ENCODE data around the gene MLH3. TPM values are rescaled to one million over a fixed set of nuclear protein-coding genes. Genes with fewer than 3 reads are reported as not detected.

Gene MLH3
- total RNA-seq, 2 experiments from 2014 or later: 6.6 to 6.7 TPM

DNA sequence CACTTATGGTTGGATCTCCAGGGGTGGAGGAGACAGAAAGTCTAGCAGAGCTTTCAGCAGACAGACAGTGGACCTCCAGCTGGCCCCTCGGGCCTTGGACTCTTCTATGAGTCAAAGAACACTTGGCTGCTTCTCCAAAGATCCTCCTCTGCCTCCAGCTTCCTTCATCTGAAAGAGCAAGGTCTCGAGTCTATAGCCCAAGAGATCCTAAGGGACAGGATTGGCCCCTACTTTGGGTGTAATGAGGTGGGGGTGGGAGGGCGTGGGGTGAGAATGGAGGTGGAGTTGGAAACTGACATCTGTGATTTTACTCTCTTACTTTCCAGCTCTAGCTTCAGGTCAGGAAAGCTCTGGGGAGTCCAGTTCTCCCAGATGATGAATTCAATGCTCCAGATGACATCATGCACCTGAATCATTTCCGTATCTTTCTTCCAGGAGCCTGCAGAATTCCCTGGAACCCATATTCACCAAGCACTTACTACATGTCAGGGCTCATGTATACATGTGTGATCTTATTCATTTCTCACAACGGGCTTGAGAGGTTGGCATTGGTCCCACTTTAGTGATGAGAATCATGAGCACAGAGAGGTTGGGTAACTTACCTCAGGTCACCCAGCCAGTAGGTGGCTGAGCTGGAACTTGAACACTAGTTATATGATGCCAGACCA, 85.6 kb downstream of the MLH3 start:
- Histone ChIP-seq H3K4me3 (ENCODE audit: low read depth, low read length, poor library complexity, severe bottlenecking) (no peak overlapping the region), H3K27ac (ENCODE audit: low read depth, low read length, poor library complexity, severe bottlenecking) (no peak overlapping the region), H2AFZ (ENCODE audit: low read length) (no peak overlapping the region), H3K9me3 (ENCODE audit: low read length) (no peaks in the 10 kb centered on the region), H3K79me2 (ENCODE audit: insufficient read depth, low read depth, low read length) (no peaks in the 10 kb centered on the region), H3K36me3 (ENCODE audit: insufficient read depth, low read length) (no peaks in the 10 kb centered on the region), H4K20me1 (ENCODE audit: insufficient read depth, low read length) (no peaks in the 10 kb centered on the region), H3K4me1 (ENCODE audit: insufficient read depth, low read length, poor library complexity, severe bottlenecking) (peaks cover 21% of the 10 kb centered on the region), H3K9me2 (ENCODE audit: insufficient read depth, low read length) (no peaks in the 10 kb centered on the region), H3K4me2 (ENCODE audit: low read length) (no peak overlapping the region)
- CTCF ChIA-PET (ENCODE audit: unreplicated experiment): interaction anchor here (0.6 kb wide), 1 partner anchor 103 kb away, joined by 3 read pairs; no protein-coding TSS in a partner anchor
- no TSS peak for BruUV-seq (replicated peaks)
- POLR2A ChIA-PET: interaction anchor here (0.6 to 0.9 kb wide), 2 partner anchors 8 to 966 kb away, joined by 3 read pairs; no protein-coding TSS in a partner anchor
- intact Hi-C loops (cut with micrococcal nuclease; ENCODE audit: unreplicated experiment): no loop called here
- TF ChIP-seq, protein P1, sequence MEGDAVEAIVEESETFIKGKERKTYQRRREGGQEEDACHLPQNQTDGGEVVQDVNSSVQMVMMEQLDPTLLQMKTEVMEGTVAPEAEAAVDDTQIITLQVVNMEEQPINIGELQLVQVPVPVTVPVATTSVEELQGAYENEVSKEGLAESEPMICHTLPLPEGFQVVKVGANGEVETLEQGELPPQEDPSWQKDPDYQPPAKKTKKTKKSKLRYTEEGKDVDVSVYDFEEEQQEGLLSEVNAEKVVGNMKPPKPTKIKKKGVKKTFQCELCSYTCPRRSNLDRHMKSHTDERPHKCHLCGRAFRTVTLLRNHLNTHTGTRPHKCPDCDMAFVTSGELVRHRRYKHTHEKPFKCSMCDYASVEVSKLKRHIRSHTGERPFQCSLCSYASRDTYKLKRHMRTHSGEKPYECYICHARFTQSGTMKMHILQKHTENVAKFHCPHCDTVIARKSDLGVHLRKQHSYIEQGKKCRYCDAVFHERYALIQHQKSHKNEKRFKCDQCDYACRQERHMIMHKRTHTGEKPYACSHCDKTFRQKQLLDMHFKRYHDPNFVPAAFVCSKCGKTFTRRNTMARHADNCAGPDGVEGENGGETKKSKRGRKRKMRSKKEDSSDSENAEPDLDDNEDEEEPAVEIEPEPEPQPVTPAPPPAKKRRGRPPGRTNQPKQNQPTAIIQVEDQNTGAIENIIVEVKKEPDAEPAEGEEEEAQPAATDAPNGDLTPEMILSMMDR (conservative IDR thresholded peaks at IDR 0.05; ENCODE audit: low read length): no peak
- no peak for TF ChIP-seq EZH2phosphoT487 (IDR thresholded peaks at IDR 0.05; ENCODE audit: borderline replicate concordance, low read depth, low read length)
- DNase-seq (ENCODE audit: low spot score): no peak

DNA sequence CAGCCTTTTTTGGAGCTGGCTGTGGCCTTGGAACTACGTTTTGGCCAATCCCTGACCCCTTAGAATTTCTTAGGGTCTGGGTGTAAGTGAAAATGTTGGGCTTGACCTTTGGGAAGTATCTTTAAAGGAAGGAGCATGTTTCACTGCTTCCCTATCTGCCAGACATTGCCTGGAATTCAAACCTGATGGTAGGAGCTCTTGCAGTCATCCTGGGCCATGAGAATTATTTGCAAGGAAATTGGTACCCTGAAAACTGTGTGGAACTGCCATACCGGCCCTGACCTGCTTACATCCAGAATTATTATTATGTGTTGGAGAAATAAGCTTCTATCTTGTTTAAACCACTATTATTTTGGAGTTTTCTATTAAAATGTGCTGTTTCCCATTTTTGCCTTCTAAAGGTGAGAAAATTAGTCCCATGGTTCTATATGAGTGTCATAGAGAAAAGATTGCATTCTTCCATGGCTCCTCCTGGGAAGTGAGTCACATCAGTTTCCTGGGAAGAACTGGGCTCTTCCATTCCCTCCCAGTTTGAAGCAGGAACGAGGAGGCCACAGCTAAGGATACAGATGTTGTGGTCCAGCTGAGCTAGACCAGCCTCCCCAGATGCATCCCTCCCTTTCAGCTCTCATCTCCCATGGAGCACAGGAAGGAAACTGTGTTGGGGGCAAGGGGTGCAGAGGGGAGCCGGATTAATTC, 86.3 kb downstream of the MLH3 start:
- H2AFZ ChIP-seq (ENCODE audit: low read length): no peak overlapping the region
- POLR2A ChIA-PET: interaction anchor here (0.6 to 0.9 kb wide), 2 partner anchors 9 to 965 kb away, joined by 3 read pairs; no protein-coding TSS in a partner anchor

More for the DNA sequence above, 86.3 kb downstream of the MLH3 start:
- H4K20me1 ChIP-seq (ENCODE audit: insufficient read depth, low read length): no peaks in the 10 kb centered on the region
- intact Hi-C loops (cut with micrococcal nuclease; ENCODE audit: unreplicated experiment): no loop called here
- H3K4me2 ChIP-seq (ENCODE audit: low read length): no peak overlapping the region
- BruUV-seq (replicated peaks): no TSS peak
- no peaks in the 10 kb centered on the region for H3K79me2 ChIP-seq (ENCODE audit: insufficient read depth, low read depth, low read length)
- H3K27ac ChIP-seq (ENCODE audit: low read depth, low read length, poor library complexity, severe bottlenecking): no peak overlapping the region
- no peaks in the 10 kb centered on the region for H3K36me3 ChIP-seq (ENCODE audit: insufficient read depth, low read length)
- H3K9me2 ChIP-seq (ENCODE audit: insufficient read depth, low read length): no peaks in the 10 kb centered on the region
- no peak overlapping the region for H3K4me3 ChIP-seq (ENCODE audit: low read depth, low read length, poor library complexity, severe bottlenecking)
- no peak for DNase-seq (ENCODE audit: low spot score)
- CTCF ChIA-PET (ENCODE audit: unreplicated experiment): no interaction called here
- TF ChIP-seq, protein P1 (conservative IDR thresholded peaks at IDR 0.05; ENCODE audit: low read length): no peak
- TF ChIP-seq EZH2phosphoT487 (IDR thresholded peaks at IDR 0.05; ENCODE audit: borderline replicate concordance, low read depth, low read length): no peak
- H3K9me3 ChIP-seq (ENCODE audit: low read length): no peaks in the 10 kb centered on the region
- peaks cover 21% of the 10 kb centered on the region for H3K4me1 ChIP-seq (ENCODE audit: insufficient read depth, low read length, poor library complexity, severe bottlenecking)

Small RNAs within 50 kb of the gene (small RNA-seq; reads per million reads assigned to genes)
- gene RNU6-689P: not detected

Other genes with a start within 250 kb of the MLH3 start
- gene PROX2, start 175.3 kb downstream of the MLH3 start, total RNA-seq (2014; rRNA removed; shearing (Covaris generic)): 0.35 and 0.51 TPM in 2 replicates
- 0.74 and 0.76 TPM in 2 replicates for gene PROX2, start 175.3 kb downstream of the MLH3 start, total RNA-seq (2022)
- gene DLST, start 169.6 kb downstream of the MLH3 start, total RNA-seq (2014; rRNA removed; shearing (Covaris generic)): 70.2 and 74.4 TPM in 2 replicates
- gene DLST, start 169.6 kb downstream of the MLH3 start, total RNA-seq (2022): 95.1 and 95.7 TPM in 2 replicates
- gene RPS6KL1, start 128.2 kb downstream of the MLH3 start, total RNA-seq (2014; rRNA removed; shearing (Covaris generic)): 6.1 and 11.3 TPM in 2 replicates
- gene RPS6KL1, start 128.2 kb downstream of the MLH3 start, total RNA-seq (2022): 14.0 and 15.3 TPM in 2 replicates
- 0.09 and 0.13 TPM in 2 replicates for gene PGF, start 95.9 kb downstream of the MLH3 start, total RNA-seq (2014; rRNA removed; shearing (Covaris generic))
- 0.19 TPM in 1 of 2 replicates, not detected in the other for gene PGF, start 95.9 kb downstream of the MLH3 start, total RNA-seq (2022)
- gene EIF2B2, start 48.5 kb downstream of the MLH3 start, total RNA-seq (2014; rRNA removed; shearing (Covaris generic)): 33.5 and 42.0 TPM in 2 replicates
- gene EIF2B2, start 48.5 kb downstream of the MLH3 start, total RNA-seq (2022): 49.8 and 53.8 TPM in 2 replicates
- gene ACYP1, start 12.6 kb upstream of the MLH3 start, total RNA-seq (2014; rRNA removed; shearing (Covaris generic)): 97.5 and 121 TPM in 2 replicates
- gene ACYP1, start 12.6 kb upstream of the MLH3 start, total RNA-seq (2022): 65.0 and 80.9 TPM in 2 replicates
- 3.2 and 3.4 TPM in 2 replicates for gene ZC2HC1C, start 18.2 kb upstream of the MLH3 start, total RNA-seq (2014; rRNA removed; shearing (Covaris generic))
- 1.2 and 3.7 TPM in 2 replicates for gene ZC2HC1C, start 18.2 kb upstream of the MLH3 start, total RNA-seq (2022)
- 58.3 and 65.8 TPM in 2 replicates for gene NEK9, start 75.6 kb upstream of the MLH3 start, total RNA-seq (2014; rRNA removed; shearing (Covaris generic))
- gene NEK9, start 75.6 kb upstream of the MLH3 start, total RNA-seq (2022): 82.6 and 86.4 TPM in 2 replicates
- gene TMED10, start 125.1 kb upstream of the MLH3 start, total RNA-seq (2014; rRNA removed; shearing (Covaris generic)): 63.1 and 129 TPM in 2 replicates
- gene TMED10, start 125.1 kb upstream of the MLH3 start, total RNA-seq (2022): 221 and 232 TPM in 2 replicates
- 12.4 and 16.9 TPM in 2 replicates for gene FOS, start 227.4 kb upstream of the MLH3 start, total RNA-seq (2014; rRNA removed; shearing (Covaris generic))
- gene FOS, start 227.4 kb upstream of the MLH3 start, total RNA-seq (2022): 3.3 and 4.6 TPM in 2 replicates

All from OCI-LY7 (cell line).